Skin epidermis (tissue), 12 donors: ENCODE measurements around the gene CCDC171.
"Not testable (repeated sequence)": the region's sequence is repeated elsewhere in the genome, so short reads cannot be mapped to it uniquely, and the experiment has no call there.

Source experiments
- H3K27ac ChIP-seq, 21 experiments: fragments of 200-600 bp; sonication (generic) in 11 of 21; one replicate each; pipeline ENCODE4 v1.5.0; 2020; ENCODE audit warnings: mild to moderate bottlenecking in 3 of 21, inconsistent platforms in 2 of 21, moderate library complexity in 2 of 21
- H3K4me3 ChIP-seq, 7 experiments: fragments of 200-600 bp; sonication (generic) in 2 of 7; one replicate each; pipeline ENCODE4 v1.5.0; 2020; ENCODE audit warnings: inconsistent platforms in 2 of 7, mild to moderate bottlenecking in 2 of 7, moderate library complexity in 1 of 7

The CCDC171 gene

GRCh38 chr9:15543047-15543813 lies 9.6 kb upstream of the CCDC171 start:
- Histone ChIP-seq H3K4me3 (no peak overlapping the region), H3K27ac (no peak overlapping the region)

- Histone ChIP-seq H3K27ac (no peak overlapping the region), H3K4me3 (no peak overlapping the region)
Observed at GRCh38 chr9:15549611-15550010, 3.2 kb upstream of the CCDC171 start.

GRCh38 chr9:15553528-15553898 lies 670 bp downstream of the CCDC171 start:
- H3K4me3 ChIP-seq = peak overlapping the region; percentile 52 to 88 (median 73)
- peak overlapping the region in 18 of 21 experiments; percentile 56 to 88 (median 79) for H3K27ac ChIP-seq

GRCh38 chr9:15570769-15571168 lies 17.9 kb downstream of the CCDC171 start:
- no peak overlapping the region for H3K27ac ChIP-seq
- no peak overlapping the region for H3K4me3 ChIP-seq

- Histone ChIP-seq H3K27ac (no peak overlapping the region), H3K4me3 (no peak overlapping the region)
Observed at GRCh38 chr9:15572200-15572770, 19.4 kb downstream of the CCDC171 start.

- Histone ChIP-seq H3K27ac (no peak overlapping the region), H3K4me3 (no peak overlapping the region)
Observed at GRCh38 chr9:15576350-15577050, 23.7 kb downstream of the CCDC171 start.

DNA sequence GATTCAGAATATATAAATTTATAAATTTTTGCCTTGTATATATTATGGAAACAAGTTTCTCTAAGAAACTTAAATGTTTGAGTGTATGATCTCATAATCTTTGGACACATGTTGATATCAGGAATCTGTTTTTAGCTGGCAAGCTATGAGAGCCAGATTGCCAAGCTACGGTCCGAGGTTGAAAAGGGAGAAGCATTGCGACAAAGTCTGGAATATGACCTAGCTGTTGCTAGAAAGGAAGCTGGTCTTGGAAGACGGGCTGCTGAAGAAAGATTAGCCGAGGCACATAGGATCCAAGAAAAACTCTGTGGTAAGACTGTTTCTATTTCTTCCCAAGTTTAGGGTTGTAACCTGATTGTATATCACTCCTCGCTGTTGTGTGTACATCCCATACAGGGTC lies 25.9 kb downstream of the CCDC171 start:
- H3K4me3 ChIP-seq = no peak overlapping the region

DNA sequence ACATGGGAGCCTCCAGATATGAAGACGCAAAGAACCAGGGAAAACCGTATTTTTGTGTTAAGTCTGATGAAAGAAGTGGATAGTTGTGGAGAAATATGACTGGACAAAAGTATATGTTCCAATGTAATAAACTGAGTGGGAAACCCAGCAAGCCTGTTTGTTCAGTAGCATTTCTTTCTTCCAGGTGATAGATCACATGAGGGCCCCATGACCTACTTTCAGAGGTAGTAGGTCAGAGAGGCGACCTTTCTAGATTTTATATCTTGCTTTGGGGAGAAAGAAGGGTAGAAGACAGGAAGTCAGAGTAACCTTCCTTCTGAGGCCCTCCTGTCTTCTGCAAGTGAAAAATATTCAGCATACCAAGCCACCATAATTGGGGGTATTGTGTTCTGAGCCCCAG lies 31.5 kb downstream of the CCDC171 start:
- Histone ChIP-seq H3K4me3 (no peak overlapping the region), H3K27ac (no peak overlapping the region)

More for the DNA sequence above, 25.9 kb downstream of the CCDC171 start:
- no peak overlapping the region for H3K27ac ChIP-seq

GRCh38 chr9:15592317-15592716 lies 39.5 kb downstream of the CCDC171 start:
- no peak overlapping the region for H3K27ac ChIP-seq

GRCh38 chr9:15592940-15593339 lies 40.1 kb downstream of the CCDC171 start:
- H3K27ac ChIP-seq, H3K4me3 ChIP-seq: not testable (repeated sequence)

More at GRCh38 chr9:15592317-15592716, 39.5 kb downstream of the CCDC171 start:
- H3K4me3 ChIP-seq = no peak overlapping the region

DNA sequence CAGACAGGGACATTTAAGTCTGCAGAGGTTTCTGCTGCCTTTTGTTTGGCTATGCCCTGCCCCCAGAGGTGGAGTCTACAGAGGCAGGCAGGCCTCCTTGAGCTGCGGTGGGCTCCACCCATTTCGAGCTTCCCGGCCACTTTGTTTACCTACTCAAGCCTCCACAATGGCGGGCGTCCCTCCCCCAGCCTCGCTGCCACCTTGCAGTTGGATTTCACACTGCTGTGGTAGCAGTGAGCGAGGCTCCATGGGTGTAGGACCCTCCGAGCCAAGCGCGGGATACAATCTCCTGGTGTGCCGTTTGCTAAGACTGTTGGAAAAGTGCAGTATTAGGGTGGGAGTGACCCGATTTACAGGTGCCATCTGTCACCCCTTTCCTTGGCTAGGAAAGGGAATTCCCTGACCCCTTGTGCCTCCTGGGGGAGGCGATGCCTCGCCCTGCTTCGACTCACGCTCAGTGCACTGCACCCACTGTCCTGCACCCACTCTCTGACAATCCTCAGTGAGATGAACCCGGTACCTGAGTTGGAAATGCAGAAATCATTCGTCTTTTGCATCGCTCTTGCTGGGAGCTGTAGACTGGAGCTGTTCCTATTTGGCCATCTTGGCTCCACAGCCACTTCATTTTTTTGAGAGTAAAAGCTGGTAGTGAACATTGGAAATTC lies 48.0 kb downstream of the CCDC171 start:
- not testable (repeated sequence) for H3K27ac ChIP-seq, H3K4me3 ChIP-seq

DNA sequence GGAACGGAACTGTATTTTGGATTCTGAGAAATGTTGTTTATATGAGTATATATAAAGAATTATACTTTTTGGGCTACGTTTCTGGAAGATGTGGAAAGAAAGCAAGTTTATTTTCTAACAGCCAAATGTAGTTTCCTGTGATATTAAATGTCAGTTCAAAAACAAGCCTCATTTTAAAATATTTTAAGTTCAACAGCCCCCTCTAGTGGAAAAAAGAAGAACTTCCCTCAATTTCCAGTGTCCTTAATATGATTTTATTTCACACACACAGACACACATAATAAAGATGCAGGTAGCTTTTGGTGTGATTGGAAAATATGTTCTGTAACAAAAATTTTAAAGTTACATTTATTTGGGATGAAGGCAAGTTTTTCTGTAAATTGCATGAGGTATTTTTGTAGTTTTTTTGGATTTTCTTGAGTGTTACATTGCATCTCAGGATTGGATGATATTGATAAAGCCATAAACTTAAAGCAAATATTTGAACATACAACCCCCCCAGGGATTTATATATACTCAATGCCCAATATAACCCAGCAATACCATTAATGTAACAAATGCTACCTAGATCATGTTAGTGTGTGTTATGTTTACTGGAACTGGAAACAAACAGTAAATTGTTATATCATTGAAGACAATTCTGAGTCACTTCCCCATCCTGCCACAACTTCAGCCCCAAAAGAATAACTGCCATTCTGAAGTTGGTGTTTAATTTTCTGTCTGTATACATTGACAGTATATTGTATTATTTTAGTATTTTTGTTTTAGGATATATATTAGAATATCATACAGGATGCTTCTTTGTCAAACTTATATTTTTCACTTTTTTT lies 54.0 kb downstream of the CCDC171 start:
- H3K4me3 ChIP-seq = no peak overlapping the region

DNA sequence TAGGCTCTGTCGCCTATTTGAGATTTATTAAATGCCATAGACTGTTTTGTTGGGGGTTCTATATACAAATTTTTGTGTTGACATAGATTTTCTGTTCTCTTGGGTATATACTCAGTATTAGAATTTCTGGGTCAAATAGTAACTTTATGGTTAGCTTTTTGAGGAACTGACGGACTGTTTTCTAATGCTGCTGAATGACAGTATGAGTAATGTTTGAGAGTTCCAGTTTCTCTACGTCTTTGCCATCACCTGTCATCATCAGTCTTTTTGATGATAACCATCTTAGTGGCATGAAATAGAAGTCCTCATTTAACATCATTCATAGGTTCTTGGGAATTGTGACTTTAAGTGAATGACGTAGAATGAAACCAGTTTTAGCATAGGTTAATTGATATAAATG lies 60.1 kb downstream of the CCDC171 start:
- Histone ChIP-seq H3K4me3 (no peak overlapping the region), H3K27ac (no peak overlapping the region)

More for the DNA sequence above, 54.0 kb downstream of the CCDC171 start:
- H3K27ac ChIP-seq = no peak overlapping the region

- H3K27ac ChIP-seq = no peak overlapping the region
- H3K4me3 ChIP-seq = no peak overlapping the region
Observed at GRCh38 chr9:15617782-15618181, 64.9 kb downstream of the CCDC171 start.

- Histone ChIP-seq H3K4me3 (no peak overlapping the region), H3K27ac (no peak overlapping the region)
Observed at GRCh38 chr9:15618540-15619331, 65.9 kb downstream of the CCDC171 start.

DNA sequence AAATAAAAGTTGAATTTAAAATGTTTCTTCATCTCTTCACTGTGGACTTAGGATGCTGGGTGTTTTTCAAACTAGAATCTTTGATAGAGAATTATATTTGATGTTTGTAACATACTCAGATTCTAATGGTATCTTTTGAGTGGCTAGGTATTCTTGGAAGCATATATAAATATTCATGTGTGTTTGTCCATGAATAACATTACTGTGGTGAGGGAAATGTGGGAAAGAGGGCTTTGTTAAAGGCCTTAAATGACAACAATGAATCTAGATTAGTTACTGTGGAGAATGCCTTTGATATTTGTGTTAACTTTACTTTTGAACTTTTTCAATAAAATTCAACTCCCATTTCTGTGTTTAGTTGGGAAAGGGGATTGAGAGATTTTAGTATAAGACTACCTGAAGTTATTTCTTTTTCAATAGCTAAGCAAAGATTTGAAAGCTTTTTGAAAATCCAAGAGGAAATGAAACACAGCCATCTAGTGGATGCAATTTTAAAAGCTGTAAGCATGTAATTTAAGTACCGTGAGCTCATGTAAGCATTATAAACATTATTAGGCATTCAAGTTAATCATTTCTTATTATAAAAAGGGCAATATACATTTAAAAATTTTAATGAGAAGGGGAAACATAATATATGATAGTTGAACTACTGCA lies 69.6 kb downstream of the CCDC171 start:
- Histone ChIP-seq H3K4me3 (no peak overlapping the region), H3K27ac (no peak overlapping the region)

DNA sequence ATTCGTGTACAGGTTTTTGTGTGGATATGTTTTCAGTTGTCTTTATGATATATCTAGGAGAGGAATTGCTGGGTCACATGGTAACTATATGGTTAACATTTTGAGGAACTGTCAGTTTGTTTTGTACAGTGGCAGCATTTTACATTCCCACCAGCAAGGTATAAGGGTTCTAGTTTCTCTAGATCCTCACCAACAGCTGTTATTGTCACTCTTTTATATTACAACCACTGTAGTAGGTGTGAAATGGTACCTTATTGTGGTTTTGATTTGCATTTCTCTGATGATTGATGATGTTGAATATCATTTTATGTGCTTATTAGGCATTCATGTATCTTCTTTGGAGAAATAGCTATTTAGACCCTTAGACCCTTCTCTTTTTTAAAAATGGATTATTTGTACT lies 82.9 kb downstream of the CCDC171 start:
- no peak overlapping the region for H3K27ac ChIP-seq
- H3K4me3 ChIP-seq = no peak overlapping the region

- Histone ChIP-seq H3K4me3 (no peak overlapping the region), H3K27ac (no peak overlapping the region)
Observed at GRCh38 chr9:15640121-15640520, 87.3 kb downstream of the CCDC171 start.
